ENCODE data around the gene RELA.

RELA gene

GRCh38 chr11:65637032-65637557 lies 25.6 kb downstream of the RELA start:
- in situ Hi-C loops (cut with HindIII; ENCODE audit: low sequenced_read_pairs): no loop called here

GRCh38 chr11:65636108-65637031 lies 26.3 kb downstream of the RELA start:
- no peak for TF ChIP-seq CTCF (IDR thresholded peaks at IDR 0.05; ENCODE audit: low read depth, low read length)
- H3K4me3 ChIP-seq (ENCODE audit: low read depth, low read length): no peak overlapping the region
- in situ Hi-C loops (cut with HindIII; ENCODE audit: low sequenced_read_pairs): no loop called here
- DNase-seq (ENCODE audit: low read depth, low spot score): no peak

More at GRCh38 chr11:65637032-65637557, 25.6 kb downstream of the RELA start:
- no peak for TF ChIP-seq CTCF (IDR thresholded peaks at IDR 0.05; ENCODE audit: low read depth, low read length)
- no peak for DNase-seq (ENCODE audit: low read depth, low spot score)
- H3K4me3 ChIP-seq (ENCODE audit: low read depth, low read length): no peak overlapping the region

GRCh38 chr11:65634905-65635731 lies 27.6 kb downstream of the RELA start:
- no peak for DNase-seq (ENCODE audit: low read depth, low spot score)
- no peak for TF ChIP-seq CTCF (IDR thresholded peaks at IDR 0.05; ENCODE audit: low read depth, low read length)
- no peak overlapping the region for H3K4me3 ChIP-seq (ENCODE audit: low read depth, low read length)
- in situ Hi-C loops (cut with HindIII; ENCODE audit: low sequenced_read_pairs): no loop called here

GRCh38 chr11:65634440-65634839 lies 28.3 kb downstream of the RELA start:
- TF ChIP-seq CTCF (IDR thresholded peaks at IDR 0.05; ENCODE audit: low read depth, low read length): no peak
- no peak overlapping the region for H3K4me3 ChIP-seq (ENCODE audit: low read depth, low read length)
- in situ Hi-C loops (cut with HindIII; ENCODE audit: low sequenced_read_pairs): no loop called here
- no peak for DNase-seq (ENCODE audit: low read depth, low spot score)

GRCh38 chr11:65634109-65634436 lies 28.6 kb downstream of the RELA start:
- in situ Hi-C loops (cut with HindIII; ENCODE audit: low sequenced_read_pairs): no loop called here
- H3K4me3 ChIP-seq (ENCODE audit: low read depth, low read length): no peak overlapping the region
- no peak for DNase-seq (ENCODE audit: low read depth, low spot score)
- TF ChIP-seq CTCF (IDR thresholded peaks at IDR 0.05; ENCODE audit: low read depth, low read length): no peak

GRCh38 chr11:65633390-65634108 lies 29.2 kb downstream of the RELA start:
- in situ Hi-C loops (cut with HindIII; ENCODE audit: low sequenced_read_pairs): no loop called here

More at GRCh38 chr11:65633390-65634108, 29.2 kb downstream of the RELA start:
- H3K4me3 ChIP-seq (ENCODE audit: low read depth, low read length): no peak overlapping the region
- TF ChIP-seq CTCF (IDR thresholded peaks at IDR 0.05; ENCODE audit: low read depth, low read length): no peak
- no peak for DNase-seq (ENCODE audit: low read depth, low spot score)
